LoVo (cell line): ENCODE results near the gene ZBTB7C.

ENCODE experiments used
- DNase-seq: peaks from one replicate; pipeline ENCODE4 v3.0.0-alpha.2; 2016; ENCODE audit warnings: low spot score

ZBTB7C gene

DNA sequence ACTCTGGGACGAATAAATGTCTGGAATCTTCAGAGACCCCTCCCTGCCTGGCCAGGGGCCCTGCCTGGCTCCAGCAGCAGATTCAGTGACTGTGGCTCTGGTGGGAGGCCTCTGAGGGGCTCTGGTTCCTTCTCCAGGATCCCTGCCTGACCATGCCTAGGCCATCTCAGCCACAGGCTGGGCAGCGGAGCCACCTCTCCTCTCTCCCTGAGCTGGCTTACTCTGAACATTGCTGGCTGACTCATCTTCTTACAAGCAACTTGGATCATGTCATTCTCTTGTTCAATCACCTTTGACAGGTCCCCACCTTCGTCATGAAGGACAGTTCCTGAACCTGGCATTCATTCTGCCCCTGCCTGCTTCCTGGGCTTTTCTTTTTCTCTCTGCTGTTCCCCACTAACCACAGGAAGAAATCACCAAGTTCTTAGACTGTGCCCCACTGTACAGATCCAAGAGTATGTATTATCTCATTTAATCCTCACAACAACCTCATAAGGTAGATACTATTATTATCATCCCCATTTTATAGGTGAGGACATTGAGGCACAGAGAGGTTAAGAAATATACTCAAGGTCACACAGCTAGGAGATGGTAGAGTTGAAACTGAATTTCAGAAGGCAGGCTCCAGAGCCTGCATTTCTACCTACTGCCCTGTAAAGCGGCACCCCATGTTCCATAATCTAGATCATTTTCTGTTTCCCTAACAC, 323.2 kb downstream of the ZBTB7C start:
- DNase-seq, result no peak

DNA sequence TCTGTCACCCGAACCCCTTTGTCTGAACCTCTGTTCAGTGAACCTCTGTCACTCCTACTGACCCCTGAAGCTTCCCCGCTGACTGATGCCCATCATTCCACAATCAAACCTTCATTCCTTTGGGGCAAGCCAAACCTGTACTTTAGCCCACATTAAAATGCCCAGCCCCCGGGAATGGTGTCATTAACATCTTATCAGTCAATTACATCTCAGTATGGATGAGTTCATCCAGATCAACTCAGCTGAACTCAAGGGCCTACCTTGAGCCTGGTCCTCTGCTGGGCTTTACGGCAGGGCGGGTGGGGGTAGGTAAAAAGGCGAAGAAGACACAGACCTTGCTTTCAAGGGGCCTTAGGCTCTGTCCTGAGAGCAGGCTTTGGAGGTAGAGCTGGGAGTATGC, 324.3 kb downstream of the ZBTB7C start:
- DNase-seq, result no peak

DNA sequence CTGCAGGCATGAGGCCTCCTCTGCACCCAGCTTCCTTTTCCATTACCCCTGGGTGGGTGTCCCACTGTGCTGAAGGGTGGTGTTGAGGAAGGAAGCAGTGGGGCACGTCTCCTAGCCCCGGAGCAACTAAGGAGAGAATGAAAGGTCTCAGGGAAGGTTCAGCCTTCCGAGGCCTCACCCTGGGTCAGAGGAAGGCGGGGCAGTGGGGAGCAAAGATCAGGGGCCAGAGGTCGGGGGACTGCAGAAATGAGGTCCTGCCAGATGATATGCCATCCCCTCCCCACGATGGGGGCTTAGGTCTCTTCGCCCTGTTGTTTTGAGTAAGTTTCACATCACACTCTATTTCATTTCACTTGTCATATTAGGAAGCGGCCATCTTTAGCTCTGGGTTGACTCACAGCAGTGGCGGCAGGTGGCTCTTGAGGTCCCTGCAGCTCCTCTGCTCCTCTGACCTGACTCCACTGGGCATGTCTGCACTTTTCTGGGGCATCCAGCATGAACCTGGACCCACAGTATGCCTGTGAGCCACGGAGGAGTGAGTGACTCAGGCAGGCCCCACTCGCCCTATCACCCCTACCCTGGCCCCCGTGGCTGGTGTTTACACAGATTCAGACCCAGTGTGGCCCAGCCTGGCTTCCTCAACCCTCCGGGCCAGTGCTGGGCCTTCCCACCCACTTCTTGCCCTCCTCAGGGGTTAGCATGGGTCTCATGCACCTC, 325.0 kb downstream of the ZBTB7C start:
- DNase-seq, result no peak

DNA sequence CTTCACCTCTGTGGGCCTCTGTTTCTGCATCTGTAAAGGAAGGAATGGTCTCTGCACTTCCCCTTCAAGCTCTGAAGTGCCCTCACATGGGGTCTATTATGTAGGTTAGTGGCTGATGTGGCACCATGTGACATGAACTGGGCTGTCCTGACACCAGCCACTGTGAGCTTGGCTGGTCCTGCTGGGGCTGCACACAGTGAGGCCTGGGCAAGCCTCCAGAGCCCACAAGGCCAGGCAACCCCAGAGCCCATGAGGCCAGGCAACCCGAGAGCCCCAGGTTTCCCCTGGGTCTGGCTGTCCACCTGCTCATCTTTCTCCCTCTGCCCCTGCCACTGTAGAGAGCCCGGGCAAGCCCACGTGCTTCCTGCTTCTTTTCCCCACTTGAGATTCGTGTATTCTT, 328.6 kb downstream of the ZBTB7C start:
- no peak for DNase-seq

DNA sequence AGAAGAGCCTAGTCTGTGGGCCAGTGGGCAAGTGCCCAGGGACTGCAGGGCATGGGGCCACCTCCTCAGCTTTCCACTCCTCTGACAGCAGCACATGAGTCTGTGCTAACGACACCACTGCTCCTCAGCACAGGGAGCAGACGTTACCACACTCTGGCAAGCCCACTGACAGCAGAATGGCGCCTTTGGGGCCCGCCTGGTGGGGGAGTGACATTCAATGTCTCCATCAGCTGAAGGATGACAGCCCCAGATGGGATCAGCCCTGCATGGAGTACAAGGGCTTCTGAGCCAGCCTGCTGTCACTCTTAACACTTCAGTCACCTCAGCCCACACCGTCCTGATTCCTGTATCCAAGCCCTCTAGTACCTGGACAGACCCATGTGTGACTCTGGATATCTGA, 329.3 kb downstream of the ZBTB7C start:
- no peak for DNase-seq

DNA sequence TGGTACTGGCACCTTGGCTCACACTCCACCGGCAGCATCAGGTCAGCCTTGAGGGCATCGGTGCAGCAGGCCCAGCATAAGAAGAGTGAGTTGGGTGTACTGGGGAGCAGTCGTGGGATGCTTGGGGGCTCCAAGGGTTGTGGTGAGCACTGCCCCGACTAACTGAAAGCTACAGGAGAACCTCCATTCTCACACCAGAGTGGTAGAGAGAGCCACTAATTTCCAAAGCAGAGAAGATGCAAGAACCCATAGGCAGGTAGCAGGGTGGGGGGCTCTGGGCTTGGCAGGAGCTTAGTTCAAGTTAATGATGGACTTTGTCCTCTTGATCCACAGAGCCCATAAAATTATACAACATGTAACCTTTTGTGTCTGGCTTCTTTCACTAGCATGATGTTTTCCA, 330.7 kb downstream of the ZBTB7C start:
- no peak for DNase-seq

DNA sequence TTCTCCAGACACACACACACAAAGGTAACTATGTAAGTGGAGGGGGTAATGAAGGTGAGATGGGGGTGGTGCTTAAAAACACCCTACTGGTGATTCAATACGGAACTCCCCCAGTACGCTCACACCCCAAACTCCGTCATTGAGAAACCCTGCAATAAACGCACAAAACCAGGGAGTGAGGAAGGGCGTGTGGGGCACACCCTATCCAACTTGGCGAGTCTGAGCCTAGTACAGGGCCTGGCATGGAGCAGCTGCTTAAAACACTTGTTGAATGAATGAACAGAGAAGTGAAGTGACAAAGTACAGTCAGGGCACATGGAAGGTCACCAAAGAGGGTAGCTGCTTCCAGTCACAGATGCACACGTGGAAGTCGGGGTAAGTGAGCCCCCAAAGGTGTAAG, 331.9 kb downstream of the ZBTB7C start:
- no peak for DNase-seq

DNA sequence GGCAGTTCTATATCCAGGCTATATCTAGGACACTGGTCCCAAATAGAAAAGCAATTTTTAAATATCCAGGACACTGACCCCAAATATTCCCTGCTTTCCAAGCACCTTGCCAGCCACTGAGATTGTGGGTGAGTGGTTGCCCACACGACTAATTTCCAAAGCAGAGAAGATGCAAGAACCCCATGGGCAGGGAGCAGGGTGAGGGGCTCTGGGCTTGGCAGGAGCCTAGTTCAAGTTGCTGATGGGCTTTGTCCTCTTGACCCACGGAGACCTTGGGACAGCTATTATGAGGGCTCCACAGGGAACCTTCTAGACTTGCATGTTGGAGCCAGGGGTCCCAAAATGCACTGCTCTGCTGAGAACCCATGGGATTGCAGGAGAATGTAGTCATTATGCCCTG, 332.7 kb downstream of the ZBTB7C start:
- no peak for DNase-seq

DNA sequence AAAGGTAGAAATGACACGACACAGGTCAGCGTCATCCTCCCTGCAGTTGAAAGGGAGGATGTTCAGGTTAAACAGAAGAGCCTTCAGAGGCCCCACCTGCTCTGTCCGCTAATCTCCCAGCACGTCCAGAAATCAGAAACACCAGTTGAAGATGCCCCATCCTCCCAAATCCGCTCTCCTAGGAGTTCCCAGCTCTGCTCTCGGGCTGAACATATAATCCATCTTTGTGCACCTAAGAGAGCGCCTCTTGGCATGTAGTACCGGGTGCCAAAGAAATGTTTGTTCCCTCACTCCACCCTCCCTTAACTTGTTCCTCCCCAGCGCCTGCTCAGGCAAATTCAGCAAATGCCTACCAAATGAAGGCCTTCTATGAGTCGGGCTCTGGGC, 333.5 kb downstream of the ZBTB7C start:
- no peak for DNase-seq

DNA sequence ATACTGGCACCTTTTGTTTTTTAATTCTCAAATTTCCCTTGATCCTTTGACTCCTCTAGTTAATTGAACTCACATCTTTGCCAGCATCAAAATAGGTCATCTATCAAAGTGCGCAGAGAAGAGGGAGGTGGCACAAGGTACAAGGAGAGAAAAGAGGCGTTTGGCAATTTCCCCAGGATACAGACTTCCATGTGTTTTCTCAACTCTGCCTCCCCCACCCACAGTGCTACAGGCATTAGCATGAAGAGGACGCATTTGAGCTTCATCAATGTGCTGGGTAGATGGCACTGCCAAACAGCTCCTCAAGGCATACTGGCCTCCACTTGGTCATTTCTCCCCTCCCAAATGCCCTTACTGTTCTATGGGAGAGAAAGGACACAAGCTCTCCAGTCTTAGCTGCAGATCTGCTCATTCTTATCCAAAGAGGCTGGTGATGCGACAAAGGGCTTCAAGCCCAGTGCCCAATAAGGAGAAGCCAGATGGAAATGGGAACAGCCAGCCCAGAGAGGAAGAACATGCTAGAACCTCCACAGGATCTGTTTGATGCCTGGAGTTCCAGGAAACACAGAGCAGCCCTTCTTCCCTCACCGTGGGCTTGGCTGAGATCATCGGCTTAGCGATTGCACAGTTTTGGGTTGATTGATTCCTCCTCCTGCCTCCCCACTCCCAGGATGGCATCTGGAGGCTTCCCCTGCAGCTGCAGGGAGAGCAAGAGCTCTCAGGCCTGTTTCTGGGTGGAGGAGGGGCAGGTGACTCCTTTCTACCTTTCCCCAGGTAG, 334.1 kb downstream of the ZBTB7C start:
- DNase-seq, result no peak

DNA sequence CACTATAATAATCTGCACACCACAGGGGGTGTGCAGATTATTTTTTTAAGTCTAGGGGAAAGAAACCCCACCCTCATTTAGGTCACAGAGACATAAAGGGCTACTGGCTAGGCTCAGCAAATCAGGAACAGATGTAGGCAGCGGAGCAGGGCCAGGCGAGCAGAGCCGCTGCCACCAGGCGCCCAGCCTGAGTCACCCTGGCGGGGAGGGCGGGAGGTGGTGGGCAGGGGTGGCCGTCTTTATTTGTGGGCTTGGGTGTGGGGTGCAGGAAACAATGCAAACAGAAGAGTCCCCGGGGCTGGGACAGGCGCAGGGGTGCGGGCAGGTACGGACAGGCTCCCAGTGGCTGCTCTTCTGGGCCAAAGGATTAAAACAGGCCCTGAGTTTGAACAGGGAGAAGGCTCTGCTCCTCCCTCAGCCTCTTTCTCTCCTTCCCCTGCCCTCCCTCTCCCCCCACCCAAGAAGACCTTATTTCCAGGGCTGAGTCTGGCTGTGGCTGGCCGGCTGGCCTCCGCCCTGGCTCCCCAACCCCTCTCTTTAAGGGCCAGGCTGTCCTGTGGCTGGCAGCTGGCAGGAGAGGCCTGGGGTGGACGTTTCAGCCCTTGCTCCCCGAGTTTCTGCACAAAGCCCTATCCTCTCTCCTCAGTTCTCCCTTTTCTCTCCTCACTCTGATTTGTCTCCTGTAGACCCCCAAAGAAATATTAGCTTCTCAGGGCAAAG, 335.8 kb downstream of the ZBTB7C start:
- DNase-seq, result no peak

DNA sequence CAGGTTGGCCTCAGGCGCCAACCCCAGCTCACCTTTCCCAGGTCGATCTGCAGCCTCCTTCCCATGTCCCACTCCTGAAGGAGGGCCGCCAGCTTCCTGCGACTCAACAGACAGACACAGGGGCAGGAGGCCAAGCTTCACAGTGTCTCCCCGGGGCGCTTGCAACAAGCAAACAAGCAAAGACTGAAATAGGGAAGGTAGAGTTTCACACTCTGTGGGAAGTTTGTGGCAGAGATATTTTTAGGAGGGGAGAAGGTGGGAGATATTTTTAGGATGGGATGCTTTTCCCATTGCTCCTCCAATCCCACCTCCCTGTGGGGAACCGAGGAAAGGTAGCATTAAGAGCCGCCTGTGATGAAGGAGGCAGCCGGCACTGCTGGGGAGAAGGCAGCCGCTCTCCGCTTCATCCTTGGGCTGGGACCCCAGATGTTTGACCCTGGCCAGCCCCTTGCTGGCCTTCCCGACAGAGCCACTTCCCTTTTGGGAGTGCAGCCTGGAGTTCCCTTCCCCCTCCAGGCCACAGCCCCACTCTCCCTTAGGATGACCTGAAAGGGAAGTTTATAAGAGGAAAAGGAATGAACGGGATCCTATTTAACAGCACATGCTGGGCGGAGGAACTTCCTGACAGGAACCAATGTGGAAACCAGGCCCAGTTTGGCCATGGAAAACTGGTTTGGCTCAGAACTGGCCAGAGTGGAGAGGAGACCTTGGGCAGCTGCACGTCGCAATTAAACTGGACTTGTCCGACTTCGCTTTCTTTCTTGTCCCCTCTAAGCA, 336.6 kb downstream of the ZBTB7C start:
- DNase-seq, result no peak

DNA sequence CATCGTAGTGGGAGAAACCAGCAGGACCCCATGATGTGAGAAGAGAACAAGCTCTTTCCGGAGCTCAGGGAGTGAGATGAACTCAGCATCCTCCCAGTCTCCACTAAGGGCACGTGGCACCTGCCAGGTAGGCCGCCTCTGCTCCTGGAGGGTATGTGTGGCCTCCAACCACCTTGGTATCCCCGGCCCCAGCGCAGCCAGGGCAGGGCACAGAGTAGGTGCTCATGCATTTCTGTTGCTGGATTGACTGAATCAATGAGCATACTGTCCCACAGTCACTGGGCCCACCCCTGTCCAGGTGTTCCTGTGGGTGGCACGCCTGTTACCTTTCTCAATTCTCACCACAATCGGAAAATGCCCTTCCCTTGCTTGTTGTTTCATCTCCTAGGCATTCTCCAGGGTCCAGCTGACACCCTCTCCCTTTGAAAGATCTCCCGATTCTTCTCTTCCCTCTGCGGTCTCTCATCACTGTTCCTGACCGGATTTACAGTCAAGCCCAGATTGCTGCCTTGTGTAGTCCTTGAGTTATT, 340.2 kb downstream of the ZBTB7C start:
- DNase-seq, result no peak

DNA sequence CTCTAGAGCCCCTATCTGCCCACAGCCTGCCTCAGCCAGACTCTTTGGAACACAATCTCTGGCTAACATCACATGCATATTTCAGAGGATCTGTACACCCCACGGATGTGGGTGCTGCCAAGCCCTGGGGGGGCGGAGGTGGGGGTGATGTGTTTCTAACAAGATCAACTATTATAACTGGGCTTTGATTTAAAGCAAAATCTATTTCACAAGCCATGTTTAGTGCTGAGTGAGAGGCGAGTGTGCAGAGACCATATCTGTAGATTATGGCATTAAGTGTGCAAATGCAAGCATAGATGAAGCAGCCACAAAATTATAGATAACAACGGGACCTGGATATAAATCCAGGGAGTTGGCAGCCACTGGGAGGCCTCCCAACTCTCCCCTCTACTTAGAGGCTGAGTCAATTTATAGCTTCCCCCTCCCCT, 342.9 kb downstream of the ZBTB7C start:
- no peak for DNase-seq

DNA sequence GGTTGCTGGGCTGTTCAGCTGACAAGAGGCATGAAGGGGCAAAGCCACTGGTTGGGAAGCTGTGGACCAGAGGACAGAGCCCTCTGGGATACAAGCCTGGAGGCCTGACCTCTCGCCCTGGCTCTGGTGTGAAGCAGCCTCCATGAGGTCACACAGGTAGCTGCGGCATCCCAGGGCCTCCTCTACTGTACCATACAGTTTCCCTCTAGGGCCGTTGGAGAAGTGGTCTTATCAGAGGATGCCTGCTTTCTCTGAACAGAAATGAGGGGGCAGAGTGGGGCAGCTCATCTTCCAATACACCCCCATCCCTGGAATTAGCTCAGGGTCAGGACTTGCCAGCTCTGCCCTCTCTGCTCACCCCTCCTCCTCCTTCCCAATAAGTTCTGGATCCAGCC, 343.6 kb downstream of the ZBTB7C start:
- no peak for DNase-seq

DNA sequence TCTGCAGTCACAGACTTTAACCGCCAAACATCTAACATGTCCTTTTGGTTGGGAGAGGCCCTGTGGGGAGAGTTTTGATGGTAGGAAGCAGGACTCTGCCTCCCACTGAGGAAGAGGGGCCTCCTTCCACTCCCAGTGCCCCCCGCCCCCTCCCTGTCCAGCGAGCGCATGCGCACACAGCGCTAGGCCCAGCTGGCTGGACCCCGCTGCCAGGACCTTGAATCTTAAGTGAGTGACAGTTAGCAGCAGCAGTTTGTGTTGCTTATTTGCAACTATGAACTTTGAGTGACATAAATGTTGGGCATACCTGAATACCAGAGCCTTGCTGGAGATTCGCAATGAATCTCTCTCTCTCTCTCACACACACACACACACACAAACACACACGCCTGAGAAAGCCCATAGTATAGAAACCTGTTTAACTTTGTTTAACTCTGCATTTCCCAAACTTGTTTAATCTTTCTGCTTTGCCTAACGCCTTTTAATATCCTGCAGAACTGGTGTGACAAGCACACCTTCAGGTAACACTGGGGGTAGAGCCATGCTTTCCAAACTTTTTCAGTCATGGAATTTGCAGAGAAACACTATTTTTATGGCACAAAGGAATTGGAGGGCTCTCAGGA, 344.1 kb downstream of the ZBTB7C start:
- no peak for DNase-seq

DNA sequence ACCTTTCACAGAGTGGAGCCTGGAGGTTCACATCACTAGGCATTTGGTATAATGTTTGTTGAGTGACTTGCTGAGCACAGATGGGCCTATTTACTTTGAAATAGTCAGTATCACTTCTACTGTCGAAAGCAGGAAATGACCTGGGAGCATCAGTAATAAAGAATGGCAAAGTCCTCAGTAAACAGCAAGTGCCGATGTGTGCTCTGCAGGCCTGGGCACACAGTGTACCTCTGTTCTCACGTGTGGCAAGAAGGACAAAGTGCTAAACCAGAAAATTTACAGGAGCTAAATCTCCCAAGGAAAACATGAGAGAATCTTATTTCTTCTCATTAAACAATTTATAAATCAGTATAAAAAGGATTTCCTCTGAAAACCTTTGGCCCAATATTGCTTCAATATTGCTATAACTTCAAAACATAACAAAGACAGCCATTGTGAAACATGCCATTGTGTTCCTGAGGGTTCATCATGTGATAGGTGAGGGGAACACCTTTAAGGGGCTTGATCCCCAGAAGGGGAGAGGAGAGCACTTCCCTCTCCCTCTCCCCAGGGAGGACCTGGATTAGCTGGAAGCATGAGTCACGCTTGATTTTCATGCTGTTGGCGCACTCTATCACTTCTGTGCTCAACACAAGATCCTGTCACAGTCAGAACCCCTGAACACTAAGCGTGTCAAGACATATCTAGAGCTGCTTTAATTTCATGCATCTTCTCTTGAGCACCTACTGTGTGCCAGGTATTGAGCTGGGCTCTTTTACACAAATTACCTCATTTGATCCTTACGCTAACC, 347.2 kb downstream of the ZBTB7C start:
- DNase-seq, result no peak

DNA sequence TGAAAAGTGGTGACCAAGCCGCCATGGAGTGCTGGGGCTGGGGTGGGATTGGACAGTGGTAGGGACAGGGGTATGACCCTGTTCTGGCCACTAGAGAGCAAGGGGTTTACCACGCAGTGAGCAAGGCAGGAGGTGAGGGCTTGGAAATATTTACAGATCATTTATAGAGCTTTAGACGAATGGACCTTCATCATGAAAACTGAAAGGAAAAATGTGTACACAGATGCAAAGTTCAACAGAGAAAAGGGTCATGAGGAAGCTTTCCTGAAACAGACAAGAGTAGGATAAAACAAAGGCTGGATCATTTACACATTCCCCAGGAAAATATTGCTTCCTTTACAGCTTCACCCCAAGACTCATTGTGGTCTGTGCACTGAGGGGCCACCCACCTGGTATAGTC, 348.2 kb downstream of the ZBTB7C start:
- DNase-seq, result no peak

DNA sequence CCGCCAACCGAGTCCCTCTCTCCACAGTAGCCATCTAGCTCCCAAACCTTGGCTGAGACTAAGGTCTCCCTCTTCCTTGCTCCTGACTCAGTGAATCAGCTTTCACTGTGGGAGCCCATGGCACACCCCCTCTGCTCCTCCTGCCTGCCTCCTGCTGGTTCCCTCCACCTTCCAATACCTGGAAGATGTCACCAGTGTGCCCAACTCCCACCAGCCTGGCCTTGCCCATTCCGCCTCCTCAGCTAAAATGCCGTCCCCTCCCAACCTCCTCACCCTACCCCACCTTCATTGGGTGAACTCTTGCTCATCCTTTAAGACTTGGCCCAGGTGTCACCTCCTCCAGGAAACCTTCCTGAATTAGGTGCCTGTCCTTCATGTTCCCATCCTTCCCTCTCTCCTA, 348.8 kb downstream of the ZBTB7C start:
- DNase-seq, result no peak

DNA sequence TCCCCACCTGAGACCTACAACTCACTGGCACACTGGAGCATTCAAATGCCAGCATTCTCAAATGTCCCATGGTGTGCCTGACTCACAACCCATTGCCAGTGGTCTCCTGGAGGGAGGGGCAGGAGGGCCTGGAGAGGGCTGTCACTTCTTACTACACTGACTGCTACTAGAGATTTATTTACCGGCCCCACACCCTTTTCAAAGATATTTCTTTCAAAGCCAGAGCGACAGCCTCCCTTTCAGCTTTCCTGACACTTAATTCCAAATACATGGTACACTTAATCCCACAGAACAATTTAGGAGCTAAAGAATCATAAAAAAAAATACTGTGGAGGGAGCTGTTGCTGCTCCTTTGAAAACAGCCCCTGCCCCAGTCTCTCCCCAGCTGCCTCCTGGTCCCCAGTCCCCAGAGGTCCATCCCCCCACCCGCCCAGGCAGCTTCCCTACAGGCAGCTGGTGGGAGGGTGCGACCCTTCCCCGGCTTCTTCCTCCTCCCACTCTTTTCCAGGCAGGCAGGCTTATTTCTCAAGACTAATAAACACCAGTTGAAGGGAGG, 349.6 kb downstream of the ZBTB7C start:
- DNase-seq, result no peak
